GM18499 (cell line): Measurements from ENCODE around the gene PPP1R3D.
A peak's percentile ranks its signal among the peaks of the same experiment; 100 is the strongest.

Source experiments
- ATAC-seq: cut with Tn5 transposase; IDR thresholded peaks from one replicate; pipeline ENCODE4 v1.9.1; 2021; ENCODE audit warnings: moderate number of reproducible peaks; ENCODE audit not compliant: insufficient read depth, unreplicated experiment

PPP1R3D gene

GRCh38 chr20:59948828-59949720, 9.0 kb upstream of the PPP1R3D start:
- no peak for ATAC-seq

- no peak for ATAC-seq
Measured at GRCh38 chr20:59948212-59948611, 8.1 kb upstream of the PPP1R3D start.

GRCh38 chr20:59947376-59947775, 7.3 kb upstream of the PPP1R3D start:
- no peak for ATAC-seq

GRCh38 chr20:59945731-59946130, 5.6 kb upstream of the PPP1R3D start:
- no peak for ATAC-seq

- no peak for ATAC-seq
Measured at GRCh38 chr20:59945175-59945574, 5.1 kb upstream of the PPP1R3D start.

GRCh38 chr20:59944726-59945125, 4.6 kb upstream of the PPP1R3D start:
- no peak for ATAC-seq

GRCh38 chr20:59942245-59942644, 2.1 kb upstream of the PPP1R3D start:
- ATAC-seq = no peak

- ATAC-seq = no peak
Measured at GRCh38 chr20:59940956-59941294, 820 bp upstream of the PPP1R3D start.

GRCh38 chr20:59939879-59940128, 301 bp downstream of the PPP1R3D start:
- ATAC-seq = peak; percentile 4

GRCh38 chr20:59939052-59939878, 840 bp downstream of the PPP1R3D start:
- no peak for ATAC-seq

GRCh38 chr20:59938696-59939051, 1.4 kb downstream of the PPP1R3D start:
- no peak for ATAC-seq

- ATAC-seq = no peak
Measured at GRCh38 chr20:59938221-59938620, 1.9 kb downstream of the PPP1R3D start.

GRCh38 chr20:59937150-59937549, 3.0 kb downstream of the PPP1R3D start:
- no peak for ATAC-seq

- ATAC-seq = no peak
Measured at GRCh38 chr20:59936409-59936808, 3.7 kb downstream of the PPP1R3D start.

- no peak for ATAC-seq
Measured at GRCh38 chr20:59935457-59936185, 4.5 kb downstream of the PPP1R3D start.

GRCh38 chr20:59933849-59934585, 6.1 kb downstream of the PPP1R3D start:
- peak; percentile 49 for ATAC-seq

- no peak for ATAC-seq
Measured at GRCh38 chr20:59933296-59933848, 6.7 kb downstream of the PPP1R3D start, which contains the start of gene SYCP2. Gene SYCP2, minus strand, starts transcription at chr20:59933637. Its CDS starts 11,224 bp downstream, at chr20:59922413.

GRCh38 chr20:59932616-59933295, 7.3 kb downstream of the PPP1R3D start:
- ATAC-seq = no peak

GRCh38 chr20:59931511-59932312, 8.4 kb downstream of the PPP1R3D start:
- ATAC-seq = no peak
